ENCODE measurements around the gene ILF3.

DNA sequence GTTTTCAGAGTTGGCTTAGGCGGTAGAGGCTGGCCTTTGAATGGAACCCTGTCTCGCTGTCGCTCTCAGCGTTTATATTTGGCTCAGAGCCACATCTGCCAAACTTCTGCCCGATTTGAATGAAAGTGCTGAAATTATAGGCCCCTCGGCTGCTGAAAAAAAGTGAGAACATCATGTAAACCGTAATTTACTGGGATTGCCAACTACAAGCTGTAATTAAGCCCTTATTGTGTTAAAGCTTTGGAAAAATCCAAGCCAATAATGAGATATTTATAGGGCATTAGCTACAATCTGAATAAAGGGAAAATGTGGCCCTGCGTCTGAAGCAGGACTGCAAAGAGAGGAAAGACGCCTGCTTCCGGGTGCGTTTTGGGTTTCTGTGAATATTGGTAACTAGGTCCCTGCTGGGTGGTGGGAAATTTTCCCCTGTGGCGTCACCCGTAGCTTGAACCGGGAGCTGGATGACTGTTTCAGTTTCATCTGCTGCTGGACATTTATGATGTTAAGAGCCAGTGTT is 73.6 kb downstream of the ILF3 start:
- TF ChIP-seq, protein P1, sequence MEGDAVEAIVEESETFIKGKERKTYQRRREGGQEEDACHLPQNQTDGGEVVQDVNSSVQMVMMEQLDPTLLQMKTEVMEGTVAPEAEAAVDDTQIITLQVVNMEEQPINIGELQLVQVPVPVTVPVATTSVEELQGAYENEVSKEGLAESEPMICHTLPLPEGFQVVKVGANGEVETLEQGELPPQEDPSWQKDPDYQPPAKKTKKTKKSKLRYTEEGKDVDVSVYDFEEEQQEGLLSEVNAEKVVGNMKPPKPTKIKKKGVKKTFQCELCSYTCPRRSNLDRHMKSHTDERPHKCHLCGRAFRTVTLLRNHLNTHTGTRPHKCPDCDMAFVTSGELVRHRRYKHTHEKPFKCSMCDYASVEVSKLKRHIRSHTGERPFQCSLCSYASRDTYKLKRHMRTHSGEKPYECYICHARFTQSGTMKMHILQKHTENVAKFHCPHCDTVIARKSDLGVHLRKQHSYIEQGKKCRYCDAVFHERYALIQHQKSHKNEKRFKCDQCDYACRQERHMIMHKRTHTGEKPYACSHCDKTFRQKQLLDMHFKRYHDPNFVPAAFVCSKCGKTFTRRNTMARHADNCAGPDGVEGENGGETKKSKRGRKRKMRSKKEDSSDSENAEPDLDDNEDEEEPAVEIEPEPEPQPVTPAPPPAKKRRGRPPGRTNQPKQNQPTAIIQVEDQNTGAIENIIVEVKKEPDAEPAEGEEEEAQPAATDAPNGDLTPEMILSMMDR (IDR thresholded peaks at IDR 0.05 in 8 of 11, conservative IDR thresholded peaks at IDR 0.05 in 3 of 11), result no peak
- TF ChIP-seq POLR2AphosphoS5 (IDR thresholded peaks at IDR 0.05), result no peak
